HG03571 (cell line): ENCODE data around the gene LIPG.
"Not testable (repeated sequence)": the region's sequence is repeated elsewhere in the genome, so short reads cannot be mapped to it uniquely, and the experiment has no call there.

ENCODE experiments used
- ATAC-seq: cut with Tn5 transposase; IDR thresholded peaks from one replicate; pipeline ENCODE4 v1.9.1; 2021; ENCODE audit not compliant: unreplicated experiment

LIPG gene

GRCh38 chr18:49546278-49546677, 15.6 kb upstream of the LIPG start:
- ATAC-seq: no peak

- ATAC-seq: no peak
Observed at GRCh38 chr18:49546719-49547273, 15.1 kb upstream of the LIPG start.

- no peak for ATAC-seq
Observed at GRCh38 chr18:49547701-49548100, 14.2 kb upstream of the LIPG start.

- ATAC-seq: no peak
Observed at GRCh38 chr18:49548229-49548636, 13.6 kb upstream of the LIPG start.

- no peak for ATAC-seq
Observed at GRCh38 chr18:49550621-49551339, 11.1 kb upstream of the LIPG start.

GRCh38 chr18:49553003-49553402, 8.9 kb upstream of the LIPG start:
- no peak for ATAC-seq

- ATAC-seq: no peak
Observed at GRCh38 chr18:49555641-49556040, 6.2 kb upstream of the LIPG start.

GRCh38 chr18:49558356-49558755, 3.5 kb upstream of the LIPG start:
- no peak for ATAC-seq

- not testable (repeated sequence) for ATAC-seq
Observed at GRCh38 chr18:49559326-49559931, 2.4 kb upstream of the LIPG start.

- ATAC-seq: no peak
Observed at GRCh38 chr18:49560277-49560623, 1.6 kb upstream of the LIPG start.

GRCh38 chr18:49560624-49561288, 1.1 kb upstream of the LIPG start:
- no peak for ATAC-seq

GRCh38 chr18:49562481-49563129, 748 bp downstream of the LIPG start:
- no peak for ATAC-seq

GRCh38 chr18:49563130-49563540, 1.3 kb downstream of the LIPG start:
- ATAC-seq: no peak

GRCh38 chr18:49563701-49564517, 2.1 kb downstream of the LIPG start:
- ATAC-seq: no peak

GRCh38 chr18:49564518-49564834, 2.6 kb downstream of the LIPG start:
- no peak for ATAC-seq

GRCh38 chr18:49565101-49565500, 3.2 kb downstream of the LIPG start:
- ATAC-seq: no peak

GRCh38 chr18:49565612-49566011, 3.8 kb downstream of the LIPG start:
- ATAC-seq: no peak

GRCh38 chr18:49566217-49566770, 4.4 kb downstream of the LIPG start:
- no peak for ATAC-seq

GRCh38 chr18:49566985-49567384, 5.1 kb downstream of the LIPG start:
- no peak for ATAC-seq

- ATAC-seq: no peak
Observed at GRCh38 chr18:49569724-49570123, 7.9 kb downstream of the LIPG start.

GRCh38 chr18:49570836-49571235, 9.0 kb downstream of the LIPG start:
- ATAC-seq: no peak
